Esophagus muscularis mucosa (tissue), 4 donors: ENCODE measurements around the gene TMEM9.

Source experiments
- CTCF ChIP-seq, 3 experiments: fragments of 200-600 bp in 2 of 3; fragments of 450-650 bp in 1 of 3; sonication (generic) in 2 of 3; IDR thresholded peaks; one replicate each; pipeline ENCODE4 v1.5.1; 2017 to 2019; ENCODE audit warnings: antibody characterized with exemption in 3 of 3, mild to moderate bottlenecking in 2 of 3, moderate library complexity in 1 of 3
- EP300 ChIP-seq: sonication (generic); formaldehyde crosslinking; IDR thresholded peaks from one replicate; pipeline ENCODE4 v1.6.1; 2017; ENCODE audit warnings: antibody characterized with exemption
- POLR2A ChIP-seq: fragments of 450-650 bp; IDR thresholded peaks from one replicate; pipeline ENCODE4 v1.6.1; 2017; ENCODE audit warnings: antibody characterized with exemption, moderate library complexity, mild to moderate bottlenecking, low read depth
- POLR2AphosphoS5 ChIP-seq, 2 donors: sonication (generic); formaldehyde crosslinking; IDR thresholded peaks; one replicate each; pipeline ENCODE4 v1.6.1; 2017; ENCODE audit warnings: antibody characterized with exemption in 2 of 2

DNA sequence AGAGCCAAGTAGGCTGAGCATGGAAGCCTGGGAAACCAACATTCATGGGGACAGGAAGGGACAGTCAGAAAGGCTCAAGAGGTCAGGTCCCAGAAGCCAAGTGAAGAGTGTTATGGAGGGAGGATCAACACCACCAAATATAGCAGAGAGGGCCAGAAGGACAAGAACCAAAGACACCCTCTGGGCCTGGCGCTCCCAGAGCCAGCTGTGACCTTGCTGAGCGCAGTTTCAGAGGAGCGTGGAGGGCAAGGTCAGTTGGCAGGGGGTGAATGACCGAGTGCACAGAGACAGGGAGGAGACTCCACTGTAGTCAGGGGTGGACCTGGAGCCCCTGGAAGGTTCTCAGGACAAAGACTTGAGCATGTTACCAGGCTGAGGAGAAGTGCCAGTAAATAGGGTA is 22.9 kb downstream of the TMEM9 start:
- TF ChIP-seq CTCF (IDR thresholded peaks at IDR 0.05) (no peak), EP300 (no peak), POLR2A (no peak), POLR2AphosphoS5 (IDR thresholded peaks at IDR 0.05) (no peak)
